ENCODE data around the gene ATOH8. TPM values are rescaled to one million over a fixed set of nuclear protein-coding genes. Genes with fewer than 3 reads are reported as not detected.

Gene ATOH8
- total and polyA plus RNA-seq, 2 donors (not counting 1 experiment from before 2014, with no cell fraction given) = not detected

GRCh38 chr2:85789271-85789670 is 35.5 kb downstream of the ATOH8 start:
- Histone ChIP-seq H3K79me2 (ENCODE audit: control insufficient read depth, insufficient read depth, low read length) (no peaks in the 10 kb centered on the region), H2AFZ (ENCODE audit: insufficient read depth, low read depth, low read length, poor library complexity, severe bottlenecking) (no peak overlapping the region), H3K27me3 (replicated peaks in 1 of 4; ENCODE audit: control extremely low read depth in 1 of 4, control insufficient read depth in 3 of 4, insufficient read depth in 4 of 4, low read length in 3 of 4) (peaks cover 0 to 11% (median 4%) of the 10 kb centered on the region in 4 experiments), H3K4me2 (replicated peaks; ENCODE audit: low read depth, low read length, poor library complexity, severe bottlenecking) (no peak overlapping the region), H3K4me3 (ENCODE audit: control extremely low read depth in 1 of 5, extremely low read depth in 1 of 5, insufficient read depth in 1 of 5, low read depth in 2 of 5, low read length in 4 of 5) (no peak overlapping the region), H3K9ac (ENCODE audit: low read length) (no peak overlapping the region), H4K20me1 (ENCODE audit: control insufficient read depth, insufficient read depth, low read length, poor library complexity, severe bottlenecking) (no peaks in the 10 kb centered on the region), H3K36me3 (replicated peaks in 1 of 2; ENCODE audit: control extremely low read depth in 1 of 2, control insufficient read depth in 1 of 2, extremely low read depth in 1 of 2, insufficient read depth in 2 of 2, low read length in 1 of 2) (no peaks in the 10 kb centered on the region), H3K27ac (ENCODE audit: low read length in 2 of 2) (no peak overlapping the region), H3K4me1 (ENCODE audit: control insufficient read depth in 2 of 2, insufficient read depth in 2 of 2, low read length in 2 of 2) (no peaks in the 10 kb centered on the region), H3K9me3 (ENCODE audit: control extremely low read depth in 1 of 3, control insufficient read depth in 2 of 3, insufficient read depth in 1 of 3, low read length in 2 of 3) (no peaks in the 10 kb centered on the region)
- POLR2A ChIA-PET = no interaction called here
- ATAC-seq (ENCODE audit: low read depth) (no peak), DNase-seq (no peak)
- 96% methylated on average over 4 of the region's 5 CpGs for WGBS (ENCODE audit: insufficient coverage)
- CTCF ChIA-PET = interaction anchor here (0.7 kb wide), 1 partner anchor 60 kb away, joined by 3 read pairs; no protein-coding TSS in a partner anchor
- no peak overlapping the region for H3K4me3 Mint-ChIP-seq
- no peak overlapping the region for H3K27ac Mint-ChIP-seq
- intact Hi-C loops (cut with micrococcal nuclease) = no loop called here
- peaks cover 2% of the 10 kb centered on the region for H3K4me1 Mint-ChIP-seq
- TF ChIP-seq CTCF (IDR thresholded peaks at IDR 0.05) (no peak), EZH2 (IDR thresholded peaks at IDR 0.05; ENCODE audit: borderline replicate concordance, insufficient read depth, low read depth, low read length, poor library complexity, severe bottlenecking) (no peak)
- H3K27me3 Mint-ChIP-seq = peaks cover 35% of the 10 kb centered on the region
- H3K9me3 Mint-ChIP-seq (ENCODE audit: insufficient read depth) = no peaks in the 10 kb centered on the region

- no peak overlapping the region for H3K4me3 Mint-ChIP-seq
- no peak overlapping the region for H3K27ac ChIP-seq (ENCODE audit: low read length in 2 of 2)
- no peaks in the 10 kb centered on the region for H3K9me3 Mint-ChIP-seq (ENCODE audit: insufficient read depth)
- CTCF ChIA-PET = no interaction called here
- no peak overlapping the region for H3K4me3 ChIP-seq (ENCODE audit: control extremely low read depth in 1 of 5, extremely low read depth in 1 of 5, insufficient read depth in 1 of 5, low read depth in 2 of 5, low read length in 4 of 5)
- ATAC-seq (ENCODE audit: low read depth) (no peak), DNase-seq (no peak)
- no peak overlapping the region for H3K9ac ChIP-seq (ENCODE audit: low read length)
- H3K27ac Mint-ChIP-seq = no peak overlapping the region
- peaks cover 37% of the 10 kb centered on the region for H3K27me3 Mint-ChIP-seq
- H3K27me3 ChIP-seq (replicated peaks in 1 of 4; ENCODE audit: control extremely low read depth in 1 of 4, control insufficient read depth in 3 of 4, insufficient read depth in 4 of 4, low read length in 3 of 4) = peaks cover 0 to 9% (median 4%) of the 10 kb centered on the region in 4 experiments
- TF ChIP-seq EZH2 (IDR thresholded peaks at IDR 0.05; ENCODE audit: borderline replicate concordance, insufficient read depth, low read depth, low read length, poor library complexity, severe bottlenecking) (no peak), CTCF (IDR thresholded peaks at IDR 0.05) (no peak)
- H3K9me3 ChIP-seq (ENCODE audit: control extremely low read depth in 1 of 3, control insufficient read depth in 2 of 3, insufficient read depth in 1 of 3, low read length in 2 of 3) = no peaks in the 10 kb centered on the region
- intact Hi-C loops (cut with micrococcal nuclease) = no loop called here
- H3K4me1 ChIP-seq (ENCODE audit: control insufficient read depth in 2 of 2, insufficient read depth in 2 of 2, low read length in 2 of 2) = no peaks in the 10 kb centered on the region
- POLR2A ChIA-PET = no interaction called here
- no peak overlapping the region for H2AFZ ChIP-seq (ENCODE audit: insufficient read depth, low read depth, low read length, poor library complexity, severe bottlenecking)
- H3K4me1 Mint-ChIP-seq = peaks cover 2% of the 10 kb centered on the region
- H3K4me2 ChIP-seq (replicated peaks; ENCODE audit: low read depth, low read length, poor library complexity, severe bottlenecking) = no peak overlapping the region
- no peaks in the 10 kb centered on the region for H3K36me3 ChIP-seq (replicated peaks in 1 of 2; ENCODE audit: control extremely low read depth in 1 of 2, control insufficient read depth in 1 of 2, extremely low read depth in 1 of 2, insufficient read depth in 2 of 2, low read length in 1 of 2)
- WGBS (ENCODE audit: insufficient coverage) = 59% methylated on average over 3 of the region's 4 CpGs
- no peaks in the 10 kb centered on the region for H3K79me2 ChIP-seq (ENCODE audit: control insufficient read depth, insufficient read depth, low read length)
- H4K20me1 ChIP-seq (ENCODE audit: control insufficient read depth, insufficient read depth, low read length, poor library complexity, severe bottlenecking) = no peaks in the 10 kb centered on the region
Measured at GRCh38 chr2:85790032-85790431, 36.2 kb downstream of the ATOH8 start.
